Measurements from ENCODE around the gene COG8.

GRCh38 chr16:69301187-69301586 lies 38.2 kb downstream of the COG8 start:
- TF ChIP-seq EZH2 (IDR thresholded peaks at IDR 0.05): no peak
- TF ChIP-seq POLR2AphosphoS5 (IDR thresholded peaks at IDR 0.05; ENCODE audit: borderline replicate concordance, low read depth, low read length): no peak
- TF ChIP-seq FOXP2 (optimal IDR thresholded peaks at IDR 0.05; ENCODE audit: control extremely low read depth, extremely low read length, insufficient read depth): no peak

Data from SK-N-MC (cell line).